Measurements from ENCODE around the gene ITGA8.
"Not testable (repeated sequence)": the region's sequence is repeated elsewhere in the genome, so short reads cannot be mapped to it uniquely, and the experiment has no call there.

Gene ITGA8

DNA sequence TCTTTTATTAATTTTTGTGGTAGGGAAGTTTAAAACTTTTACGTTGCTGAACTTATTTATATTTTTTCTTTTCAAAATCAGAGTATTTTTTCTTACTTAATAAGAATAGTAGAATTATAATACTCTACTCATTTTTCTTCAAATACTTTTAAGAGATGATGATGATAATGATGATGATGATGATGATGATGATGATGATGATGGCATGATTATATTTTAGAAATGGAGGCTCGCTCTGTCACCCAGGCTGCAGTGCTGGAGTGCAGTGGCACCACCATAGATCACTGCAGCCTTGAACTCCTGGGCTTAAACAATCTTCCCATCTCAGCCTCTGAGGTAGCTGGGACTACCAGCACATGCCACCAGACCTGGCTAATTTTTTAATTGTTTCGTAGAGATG, 230.3 kb downstream of the ITGA8 start:
- DNase-seq: no peak

GRCh38 chr10:15487376-15487775, 232.3 kb downstream of the ITGA8 start:
- DNase-seq: no peak

DNA sequence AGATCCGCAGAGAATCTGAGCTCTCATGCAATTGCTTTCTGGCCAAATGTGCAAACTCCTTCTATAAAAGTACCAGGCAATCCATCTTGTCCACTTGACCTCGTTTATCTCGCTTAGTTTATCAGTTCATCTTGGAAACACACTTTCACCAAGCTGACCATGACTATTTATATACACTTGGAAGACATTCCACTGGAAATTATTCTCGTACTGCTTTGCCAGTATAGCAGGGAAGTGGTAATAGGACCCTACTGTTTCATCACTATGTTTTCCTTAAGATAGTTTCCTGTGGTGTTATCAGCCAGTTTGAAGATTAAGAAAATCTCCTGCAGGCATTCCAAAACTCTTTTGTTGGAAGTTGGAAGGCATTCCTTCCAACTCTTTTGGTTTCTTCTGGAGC, 233.3 kb downstream of the ITGA8 start:
- no peak for DNase-seq

- no peak for DNase-seq
Observed at GRCh38 chr10:15485684-15486316, 233.9 kb downstream of the ITGA8 start.

DNA sequence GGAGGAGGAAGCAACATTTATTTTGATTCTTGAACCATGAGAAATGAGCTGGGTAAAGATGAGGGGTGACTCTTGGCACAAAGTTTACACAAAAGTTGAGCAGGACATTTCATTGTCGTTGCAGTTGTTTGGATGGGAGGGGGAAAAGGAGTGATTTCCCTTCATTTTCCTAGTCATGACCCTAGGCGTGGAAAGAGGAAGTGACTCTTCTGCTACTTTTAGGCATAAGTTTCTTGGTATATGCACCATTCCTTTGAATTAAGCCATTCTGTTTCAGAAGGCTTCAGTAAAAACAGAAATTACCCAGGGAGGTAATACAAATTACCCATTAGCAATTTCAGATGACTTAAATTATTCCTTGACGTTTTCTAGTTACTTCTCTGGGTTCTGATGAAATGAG, 234.7 kb downstream of the ITGA8 start:
- DNase-seq: no peak

DNA sequence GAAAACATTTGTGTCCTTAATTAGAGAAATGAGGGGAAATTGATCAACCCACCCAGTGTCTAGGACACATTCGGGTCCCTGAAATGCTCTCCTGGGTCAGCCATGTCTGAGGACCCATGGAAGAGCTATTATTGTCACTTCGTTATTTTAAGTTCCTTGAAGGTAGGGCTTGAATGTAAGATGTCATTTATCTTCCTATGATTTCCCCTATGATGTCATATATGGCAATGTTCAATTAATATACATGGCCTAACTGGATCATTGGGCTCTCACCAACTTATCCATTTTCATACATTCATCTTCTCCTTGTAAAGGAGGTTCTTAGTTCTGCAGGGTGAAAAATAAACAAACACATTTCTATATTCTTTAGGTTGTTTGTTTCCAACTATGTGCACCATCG, 235.6 kb downstream of the ITGA8 start:
- no peak for DNase-seq

GRCh38 chr10:15483215-15484075, 236.3 kb downstream of the ITGA8 start:
- no peak for DNase-seq

DNA sequence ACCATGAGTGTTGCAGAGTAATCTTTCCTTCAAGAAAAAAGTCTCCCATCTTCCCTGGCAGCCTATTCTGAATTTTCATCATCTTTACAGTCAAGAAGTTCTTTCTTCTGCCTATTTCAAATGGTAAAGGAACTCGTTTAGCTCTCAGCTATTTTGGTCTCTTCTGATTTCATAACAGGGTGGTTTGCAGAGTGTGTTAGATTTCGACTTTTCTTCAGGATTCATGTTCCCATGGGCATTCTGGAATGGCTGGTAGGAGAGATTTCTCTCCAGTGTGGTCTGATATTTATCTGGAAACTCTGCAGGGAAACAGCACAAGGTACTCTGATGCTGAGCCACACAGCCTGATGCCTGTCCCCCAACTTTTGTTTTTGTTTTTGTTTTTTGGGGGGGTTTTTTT, 237.6 kb downstream of the ITGA8 start:
- DNase-seq: no peak

DNA sequence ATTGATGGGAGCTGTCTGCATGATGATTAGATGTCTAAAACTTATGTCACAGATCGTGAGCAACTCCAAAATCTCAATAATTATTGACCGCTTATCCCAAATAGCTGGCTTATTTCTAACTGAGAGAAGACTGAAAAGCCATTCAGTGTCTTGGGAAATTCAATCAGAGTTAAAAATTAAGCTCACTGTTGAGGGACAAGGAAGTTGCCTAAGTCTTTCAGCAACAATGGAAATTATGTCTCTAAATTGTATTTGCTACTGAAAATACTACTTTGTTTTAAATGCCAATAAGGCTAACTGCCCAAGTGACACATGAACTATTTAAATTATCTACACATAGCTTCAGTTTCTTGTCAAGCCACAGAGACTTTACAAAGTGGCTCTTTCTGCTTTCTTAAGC, 240.8 kb downstream of the ITGA8 start:
- DNase-seq: no peak

DNA sequence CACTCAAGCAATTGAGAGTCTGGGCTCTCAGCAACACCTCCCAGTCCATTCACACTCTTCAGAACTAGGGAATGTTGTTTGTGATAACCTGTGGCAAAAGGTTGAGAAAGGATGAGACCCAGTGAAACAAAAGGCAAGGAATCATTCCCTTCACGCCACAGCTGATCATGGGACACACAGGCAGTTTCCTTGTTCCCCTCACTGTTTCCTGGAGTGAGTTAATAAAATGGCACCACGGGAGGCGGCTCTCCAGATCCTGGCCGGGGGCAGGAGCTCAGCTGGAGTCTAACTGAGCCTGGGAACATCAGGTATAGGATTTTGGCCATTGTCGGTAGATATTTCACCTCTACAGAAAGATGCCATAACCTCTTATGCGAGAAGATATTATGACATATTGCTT, 241.3 kb downstream of the ITGA8 start:
- DNase-seq: no peak

- DNase-seq: no peak
Observed at GRCh38 chr10:15476337-15476736, 243.4 kb downstream of the ITGA8 start.

DNA sequence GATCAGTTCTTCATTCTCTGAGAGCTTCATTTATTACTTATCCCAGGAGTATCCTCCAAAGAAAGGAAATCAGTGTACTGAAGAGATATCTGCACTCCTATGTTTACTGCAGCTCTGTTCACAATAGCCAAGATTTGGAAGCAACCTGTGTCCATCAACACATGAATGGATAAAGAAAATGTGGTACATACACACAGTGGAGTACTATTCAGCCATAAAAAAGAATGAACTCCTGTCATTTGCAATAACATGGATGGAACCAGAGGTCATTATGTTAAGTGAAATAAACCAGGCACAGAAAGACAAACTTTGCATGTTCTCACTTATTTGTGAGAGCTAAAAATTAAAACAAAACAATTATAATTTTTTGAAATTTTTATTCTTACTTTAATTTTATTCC, 244.3 kb downstream of the ITGA8 start:
- not testable (repeated sequence) for DNase-seq

DNA sequence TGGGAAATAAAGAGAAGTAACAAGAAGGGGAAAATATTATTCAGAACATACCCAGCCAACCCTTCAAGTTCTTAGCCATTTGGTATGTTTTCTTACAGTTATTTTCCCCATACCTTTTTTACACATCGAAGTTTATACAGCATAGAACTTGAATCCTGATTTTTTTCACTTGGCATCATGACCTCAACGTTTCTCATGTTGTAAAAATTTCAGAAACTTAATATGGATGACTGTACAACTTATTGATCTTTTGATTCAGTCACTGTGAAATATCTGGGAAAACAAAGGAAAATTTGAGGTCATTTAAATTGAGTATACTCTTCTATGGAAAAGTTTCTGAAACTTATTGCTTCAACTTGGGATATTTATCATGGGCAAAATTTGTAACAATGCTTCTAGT, 245.1 kb downstream of the ITGA8 start:
- no peak for DNase-seq

GRCh38 chr10:15473396-15473767, 246.3 kb downstream of the ITGA8 start:
- DNase-seq: no peak

GRCh38 chr10:15472431-15473395, 247.0 kb downstream of the ITGA8 start:
- DNase-seq: no peak

DNA sequence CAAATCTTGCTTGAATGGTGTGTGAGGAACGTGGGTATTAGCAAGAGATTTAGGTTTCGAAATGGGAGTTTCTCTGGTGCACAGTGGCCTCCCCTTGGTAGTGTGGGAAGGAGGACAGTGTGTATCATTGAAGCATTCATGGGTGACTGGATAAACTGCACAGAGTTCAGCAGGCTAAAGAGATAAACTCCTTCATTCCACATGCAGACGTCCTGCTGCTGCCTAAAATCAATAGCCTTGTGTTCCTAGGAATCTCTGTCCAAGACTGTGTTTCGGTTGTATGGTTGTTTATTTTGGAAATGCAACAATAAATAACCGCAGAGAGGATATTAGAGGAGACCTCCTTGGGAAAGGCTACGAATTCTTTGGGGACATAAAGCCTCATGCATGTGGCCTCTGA, 247.7 kb downstream of the ITGA8 start:
- no peak for DNase-seq

- DNase-seq: no peak
Observed at GRCh38 chr10:15469111-15469510, 250.6 kb downstream of the ITGA8 start.

DNA sequence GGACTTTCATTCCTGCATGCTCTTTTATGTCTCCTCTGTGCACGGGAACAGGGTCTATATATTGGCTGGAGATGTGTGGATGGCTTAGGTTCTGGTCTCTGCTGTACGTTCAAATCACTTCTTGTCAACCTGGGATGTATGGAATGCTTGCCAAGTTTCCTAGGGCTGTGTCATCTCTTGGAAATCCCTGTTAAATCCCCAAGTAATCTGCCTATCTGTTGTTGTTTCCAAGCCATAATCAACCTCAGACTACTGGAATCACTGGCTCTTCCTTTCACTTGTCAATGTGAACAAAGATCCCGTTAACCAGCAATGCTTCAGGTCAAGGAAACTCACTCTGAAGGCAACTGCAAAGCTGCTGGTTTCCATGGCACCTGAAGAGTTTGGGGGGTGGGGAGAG, 255.3 kb downstream of the ITGA8 start:
- DNase-seq: no peak
